K562 (cell line): ENCODE measurements around the gene EOLA1. TPM values are rescaled to one million over a fixed set of nuclear protein-coding genes. Genes with fewer than 3 reads are reported as not detected.
"Not testable (repeated sequence)": the region's sequence is repeated elsewhere in the genome, so short reads cannot be mapped to it uniquely, and the experiment has no call there.

Experiments
- ATAC-seq: fragments of 200-7000 bp; cut with Tn5 transposase; 3 replicates; pipeline ENCODE4 v1.9.1; 2020; ENCODE audit warnings: moderate library complexity
- BruUV-seq: library from RNA; stranded (reverse); fragments of 400-500 nt; replicated peaks from 2 replicates; lab custom pipeline; 2021; lab: Mats Ljungman, UMichigan
- CTCF ChIA-PET: fragments of 300-600 bp; formaldehyde crosslinking; extraction: SDS; loops from one replicate; lab custom pipeline; 2021; ENCODE audit warnings: low intra/inter-chr PET ratio; lab: Yijun Ruan, JAX
- POLR2A ChIA-PET: fragments of 300-600, 350-650 bp; sonication (Branson Sonifier 250); formaldehyde crosslinking; extraction: SDS; loops from one replicate; lab custom pipeline; 2021; ENCODE audit warnings: antibody characterized with exemption, inconsistent platforms; lab: Yijun Ruan, JAX
- DNase-seq, 4 experiments: peaks; one replicate each; pipeline versions ENCODE4 v3.0.0 to v3.0.0-alpha.2; 2011 to 2018; ENCODE audit warnings: low spot score in 3 of 4, mixed read lengths in 3 of 4; ENCODE audit errors: extremely low read depth in 1 of 4
- FAIRE-seq: peaks from 2 replicates; lab custom pipeline; 2011; peaks lifted over from hg19 to GRCh38; lab: Jason Lieb, UNC
- H2AFZ ChIP-seq: 2 replicates; pipeline ENCODE4 v1.6.0; 2011; ENCODE audit warnings: low read depth, low read length, control low read depth, inconsistent platforms
- H3K27ac ChIP-seq: fragments of 200-600 bp; 3 replicates; pipeline ENCODE4 v1.8.0; 2011; ENCODE audit warnings: low read depth, mild to moderate bottlenecking, control low read depth, inconsistent platforms, low read length, moderate library complexity, mixed read lengths; ENCODE audit errors: extremely low read depth
- H3K27me3 ChIP-seq, 2 experiments: fragments of 300-600 bp in 1 of 2; 2 replicates in 1 of 2; 3 replicates in 1 of 2; pipeline versions ENCODE4 v1.6.0 to v1.8.0; 2011; ENCODE audit warnings: inconsistent platforms in 2 of 2, low read length in 2 of 2, mild to moderate bottlenecking in 1 of 2, mixed read lengths in 1 of 2, moderate library complexity in 1 of 2; ENCODE audit not compliant: control insufficient read depth in 2 of 2, insufficient read depth in 2 of 2
- H3K36me3 ChIP-seq: fragments of 300-600 bp; 3 replicates; pipeline ENCODE4 v1.8.0; 2011; ENCODE audit warnings: mild to moderate bottlenecking, low read length, inconsistent platforms; ENCODE audit not compliant: control insufficient read depth, insufficient read depth
- H3K4me1 ChIP-seq, 2 experiments: fragments of 200-600 bp in 1 of 2; replicated peaks in 1 of 2; 2 replicates in 1 of 2; 3 replicates in 1 of 2; pipeline versions ENCODE4 v1.5.1 to v1.8.0; 2011; ENCODE audit warnings: inconsistent platforms in 2 of 2, low read length in 2 of 2, mild to moderate bottlenecking in 1 of 2, mixed read lengths in 1 of 2, moderate library complexity in 1 of 2; ENCODE audit not compliant: control insufficient read depth in 2 of 2, insufficient read depth in 2 of 2
- H3K4me2 ChIP-seq: 2 replicates; pipeline ENCODE4 v1.6.1; 2011; ENCODE audit warnings: low read length, control low read depth, inconsistent platforms, mixed read lengths; ENCODE audit not compliant: insufficient read depth
- H3K4me3 ChIP-seq: fragments of 200-600 bp; sonication (generic), shearing (Covaris generic); 2 replicates; pipeline ENCODE4 v1.5.1; 2016; ENCODE audit warnings: control low read depth, inconsistent platforms
- H3K79me2 ChIP-seq: fragments of 200-600 bp; 3 replicates; pipeline ENCODE4 v1.8.0; 2011; ENCODE audit warnings: low read length, inconsistent platforms; ENCODE audit not compliant: control insufficient read depth, insufficient read depth
- H3K9ac ChIP-seq, 2 experiments: 2 replicates each; pipeline versions ENCODE4 v1.6.0 to v1.6.1; 2011; ENCODE audit warnings: low read depth in 2 of 2, low read length in 2 of 2, control low read depth in 1 of 2, inconsistent platforms in 1 of 2, mild to moderate bottlenecking in 1 of 2, mixed read lengths in 1 of 2; ENCODE audit not compliant: insufficient read depth in 1 of 2
- H3K9me1 ChIP-seq: one replicate; pipeline ENCODE4 v1.6.0; 2011; ENCODE audit warnings: inconsistent platforms, mild to moderate bottlenecking, low read length, moderate library complexity; ENCODE audit not compliant: control insufficient read depth, insufficient read depth
- H3K9me3 ChIP-seq: replicated peaks from 2 replicates; pipeline ENCODE4 v1.5.1; 2011; ENCODE audit warnings: low read depth, low read length, inconsistent platforms; ENCODE audit not compliant: control insufficient read depth, insufficient read depth
- H4K20me1 ChIP-seq: replicated peaks from 2 replicates; pipeline ENCODE4 v1.6.1; 2011; ENCODE audit warnings: low read length, inconsistent platforms, mixed read lengths; ENCODE audit not compliant: control insufficient read depth, insufficient read depth
- CTBP1 ChIP-seq: fragments of 450-650 bp; IDR thresholded peaks from 2 replicates; pipeline ENCODE4 v1.6.1; 2016; ENCODE audit warnings: borderline replicate concordance
- RNF2 ChIP-seq: sonication (generic); IDR thresholded peaks from 2 replicates; pipeline ENCODE4 v1.6.1; 2016
- WGBS: fragments of 100-300 bp; shearing (Covaris generic); methylation state at CpG from one replicate; pipeline ENCODE4 v1.1.6; 2016; ENCODE audit warnings: low coverage, mixed read lengths; ENCODE audit not compliant: insufficient coverage; ENCODE audit errors: missing lambda C conversion rate; 5-methylcytosine and 5-hydroxymethylcytosine counted together
- in situ Hi-C: fragments of 300-500 bp; cut with MboI; formaldehyde crosslinking; loops from 4 replicates; pipeline ENCODE4 v1.15.0; 2018; ENCODE audit warnings: inconsistent platforms, mixed read lengths
- intact Hi-C: fragments of 100-400 bp; cut with micrococcal nuclease; formaldehyde crosslinking; loops from 2 replicates; pipeline ENCODE4 v1.14.2; 2022
- polyA plus RNA-seq, 8 experiments: library from polyadenylated mRNA; depleted of rRNA in 4 of 8; stranded (reverse) in 5 of 8; unstranded in 3 of 8; fragments of >200 nt; fragmentation: Nextera tagmentation in 2 of 8; fragmentation: Illumina TruSeq in 1 of 8; extraction: Ambion mirVana in 2 of 8; extraction: Trizol in 1 of 8; gene quantifications; 2 replicates each; pipeline versions ENCODE4 v1.2.1 to v1.2.3, GENCODE V29; 2011 to 2014; ENCODE audit warnings: inconsistent platforms in 1 of 8, missing spikeins in 1 of 8
- total RNA-seq, 7 experiments: library from RNA; depleted of rRNA in 6 of 7; stranded (reverse); fragments of >200 nt in 6 of 7; fragmentation: Illumina TruSeq in 2 of 7; extraction: Trizol in 2 of 7; gene quantifications; 2 replicates each; pipeline versions ENCODE4 v1.2.1 to v1.2.3, GENCODE V29; 2011 to 2021; ENCODE audit warnings: low replicate concordance in 1 of 7

The EOLA1 gene
- total and polyA plus RNA-seq, 9 of the 15 experiments (the other 6 are each of a cell fraction or from before 2014, with no cell fraction given) = 6.3 to 32.9 (median 18.2) TPM

DNA sequence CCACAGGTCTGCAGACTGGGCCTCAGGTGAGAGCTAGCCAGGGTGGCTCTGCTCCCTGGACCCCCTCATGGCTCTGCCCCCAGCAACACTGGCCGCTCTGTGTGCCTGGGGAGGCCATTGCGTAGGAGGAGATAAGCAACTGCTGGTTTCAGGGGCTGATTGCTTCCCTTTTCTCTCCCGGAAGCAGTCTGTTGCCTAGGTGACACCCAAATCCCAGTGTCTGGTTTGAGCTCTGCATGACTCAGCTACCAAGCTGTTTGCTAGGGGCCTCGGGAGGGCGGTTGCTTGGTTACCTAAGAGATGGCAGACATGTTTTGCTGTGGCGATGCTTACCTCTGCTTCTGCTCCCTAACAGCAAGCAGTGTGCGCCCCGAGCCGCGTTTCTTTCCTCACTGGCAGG is 15.4 kb upstream of the EOLA1 start (continued):
- peak; percentile 16; the same call in 1 of the 2 replicates for TF ChIP-seq CTBP1
- 0 out of 2 replicates have a peak, but pooled peaks have one; percentile 32 for TF ChIP-seq RNF2

DNA sequence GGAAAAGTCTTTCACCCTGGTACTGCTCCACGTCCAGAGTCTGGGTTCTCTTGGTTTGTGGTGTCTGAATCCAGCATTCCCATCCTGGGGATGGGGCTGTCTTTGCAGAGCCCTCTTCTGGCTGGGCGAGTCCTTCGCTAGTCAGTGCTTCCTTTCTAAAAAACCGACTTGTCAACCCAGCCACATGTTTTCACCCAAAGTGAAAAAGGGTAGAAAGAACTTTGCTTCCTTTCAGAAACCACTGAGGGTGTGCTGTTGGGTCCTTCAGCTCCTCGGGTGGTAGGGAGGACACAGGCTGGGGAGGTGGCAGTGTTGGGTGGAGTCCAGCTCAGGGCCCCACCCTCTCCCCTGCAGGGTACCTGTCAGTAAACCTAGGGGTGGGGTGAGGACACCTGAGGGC is 14.9 kb upstream of the EOLA1 start:
- FAIRE-seq, POLR2A ChIA-PET, H3K36me3 ChIP-seq, H3K9me3 ChIP-seq, H2AFZ ChIP-seq, H3K79me2 ChIP-seq, intact Hi-C loops, H3K27me3 ChIP-seq, H3K4me2 ChIP-seq, in situ Hi-C loops, ATAC-seq, H3K27ac ChIP-seq, H3K4me3 ChIP-seq, H3K9me1 ChIP-seq, CTCF ChIA-PET, H4K20me1 ChIP-seq, BruUV-seq, H3K9ac ChIP-seq, DNase-seq: not testable (repeated sequence)
- 67% methylated on average over 3 of the region's 5 CpGs for WGBS
- H3K4me1 ChIP-seq = peaks cover 0 to 12% of the 10 kb centered on the region in 2 experiments; a peak in 3 of 5 replicates

DNA sequence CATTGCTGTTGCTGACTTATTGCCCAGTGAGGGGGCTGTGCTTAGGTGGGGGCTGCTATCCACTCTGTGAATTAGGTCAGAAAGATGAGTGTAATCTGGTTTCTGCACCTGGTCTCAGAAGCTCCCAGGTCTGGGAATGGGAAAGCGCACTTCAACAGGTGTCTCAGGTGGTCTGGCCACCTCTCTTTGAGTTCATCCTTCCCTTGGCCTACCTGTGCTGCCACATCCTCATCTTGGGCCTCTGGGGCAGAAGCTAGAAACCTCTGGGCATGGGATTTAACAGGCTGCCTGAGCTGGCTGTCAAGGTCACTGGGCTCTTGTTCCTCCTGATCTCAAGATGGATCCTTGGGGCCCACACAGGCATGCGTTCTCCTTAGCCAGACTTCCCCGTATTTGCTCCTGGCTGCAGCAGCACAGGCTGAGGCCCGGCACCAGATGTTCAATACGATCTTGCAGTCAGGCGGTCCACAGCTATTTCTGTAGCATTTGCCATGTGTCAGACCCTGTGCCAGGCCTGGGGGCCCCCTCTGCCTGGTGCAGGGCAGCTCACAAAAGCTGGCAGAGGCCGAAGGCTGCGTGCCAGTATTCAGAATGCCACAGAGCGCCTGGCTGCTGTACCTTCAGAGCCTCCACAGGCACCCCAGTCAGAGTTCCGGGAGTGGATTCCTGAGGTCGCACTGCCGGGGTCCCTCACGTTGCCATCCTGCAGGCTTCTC is 14.3 kb upstream of the EOLA1 start:
- H3K4me3 ChIP-seq, FAIRE-seq, CTCF ChIA-PET, H2AFZ ChIP-seq, ATAC-seq, BruUV-seq, in situ Hi-C loops, H3K27ac ChIP-seq, H4K20me1 ChIP-seq, H3K79me2 ChIP-seq, intact Hi-C loops, H3K36me3 ChIP-seq, H3K9me3 ChIP-seq, H3K4me2 ChIP-seq, H3K9me1 ChIP-seq, H3K27me3 ChIP-seq, POLR2A ChIA-PET, DNase-seq: not testable (repeated sequence)
- Histone ChIP-seq H3K9ac (peak overlapping the region in 1 of 2 experiments; percentile 45; a peak in 1 of 4 replicates), H3K4me1 (peaks cover 0 to 12% of the 10 kb centered on the region in 2 experiments; a peak in 3 of 5 replicates)
- WGBS = 82% methylated on average over 3 of the region's 13 CpGs
